Brain pericyte (primary cell): ENCODE data around the gene SLC41A3.
A peak's percentile ranks its signal among the peaks of the same experiment; 100 is the strongest.
"Not testable (repeated sequence)": the region's sequence is repeated elsewhere in the genome, so short reads cannot be mapped to it uniquely, and the experiment has no call there.

Source experiments
- DNase-seq: peaks from one replicate; pipeline ENCODE4 v3.0.0-alpha.2; 2012; ENCODE audit warnings: low read depth, low spot score

The SLC41A3 gene

GRCh38 chr3:126106336-126107202, 22.6 kb upstream of the SLC41A3 start:
- DNase-seq = no peak

- DNase-seq = no peak
Observed at GRCh38 chr3:126105691-126106187, 21.8 kb upstream of the SLC41A3 start.

GRCh38 chr3:126104742-126105605, 21.1 kb upstream of the SLC41A3 start:
- DNase-seq = no peak

DNA sequence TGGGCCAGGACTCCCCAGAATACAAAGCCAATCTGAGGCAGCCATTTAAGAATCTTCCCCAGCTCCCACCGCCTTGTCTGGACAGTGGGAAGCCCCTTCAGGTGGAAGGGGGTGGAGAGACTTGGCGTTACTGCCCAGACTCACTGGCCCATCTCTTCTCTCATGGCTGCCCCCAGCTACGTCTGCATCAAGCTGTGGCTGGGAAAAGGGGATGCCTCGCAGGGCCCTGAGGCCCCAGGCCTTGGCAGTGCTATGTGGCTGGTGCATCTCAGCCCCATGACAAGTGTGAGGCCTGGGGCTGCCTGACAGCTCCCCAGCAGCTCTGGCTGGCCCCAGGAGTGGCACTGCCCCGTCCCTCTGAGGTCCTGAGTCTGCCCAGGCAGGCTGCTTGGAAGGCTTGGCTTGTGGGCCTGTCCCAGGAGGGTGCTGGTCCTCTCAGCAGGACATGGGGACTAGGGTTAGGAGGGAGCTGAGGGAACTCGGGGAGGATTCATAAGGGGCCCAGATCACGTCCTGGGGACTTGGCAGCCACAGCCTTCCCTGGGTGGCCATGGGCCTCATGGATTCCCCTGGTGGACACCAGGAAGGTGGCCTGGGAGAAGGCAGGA, 20.2 kb upstream of the SLC41A3 start:
- DNase-seq = no peak

DNA sequence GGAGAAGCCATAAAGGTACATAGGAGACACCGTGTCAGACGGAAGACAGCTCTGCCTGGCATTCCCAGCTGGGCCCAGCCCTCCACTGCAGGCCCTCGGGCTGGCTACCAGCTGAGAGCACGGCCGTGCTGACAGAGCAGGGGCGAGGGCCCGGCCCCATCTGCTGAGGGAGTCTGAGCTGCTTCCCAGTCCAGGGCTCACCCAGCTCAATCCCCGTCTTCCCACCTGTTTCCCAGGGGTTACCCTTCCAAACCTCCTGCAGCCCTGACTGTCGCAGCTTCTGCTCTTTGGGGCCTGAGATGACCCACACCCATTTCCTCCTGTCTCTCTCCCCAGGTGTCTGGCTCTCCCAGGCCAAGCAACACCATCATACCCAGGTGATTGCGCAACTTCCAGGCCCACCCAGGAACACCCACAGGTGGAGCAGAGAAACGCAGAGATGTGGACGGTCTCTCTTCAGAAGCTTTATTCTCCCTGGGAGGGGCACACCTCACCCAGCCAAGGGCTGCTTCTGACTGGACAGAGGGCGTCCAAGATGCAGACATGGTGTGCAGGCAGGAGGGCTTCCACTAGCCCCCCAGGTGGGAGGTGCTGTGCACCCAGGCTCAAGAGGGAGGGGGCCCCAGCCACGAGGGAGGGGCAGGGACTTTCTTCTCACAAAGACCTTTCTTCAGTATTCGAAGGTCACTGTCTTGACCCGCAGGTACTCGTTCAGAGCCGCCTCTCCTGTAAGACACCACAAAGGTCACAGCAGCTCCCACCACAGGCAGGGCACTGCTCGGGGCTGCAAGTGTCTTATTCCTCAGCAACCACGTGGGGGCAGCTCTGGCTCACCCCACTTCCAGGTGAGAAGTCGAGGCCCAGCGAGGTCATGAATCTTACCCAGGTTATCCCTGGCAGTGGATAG, 19.4 kb upstream of the SLC41A3 start:
- DNase-seq = no peak

DNA sequence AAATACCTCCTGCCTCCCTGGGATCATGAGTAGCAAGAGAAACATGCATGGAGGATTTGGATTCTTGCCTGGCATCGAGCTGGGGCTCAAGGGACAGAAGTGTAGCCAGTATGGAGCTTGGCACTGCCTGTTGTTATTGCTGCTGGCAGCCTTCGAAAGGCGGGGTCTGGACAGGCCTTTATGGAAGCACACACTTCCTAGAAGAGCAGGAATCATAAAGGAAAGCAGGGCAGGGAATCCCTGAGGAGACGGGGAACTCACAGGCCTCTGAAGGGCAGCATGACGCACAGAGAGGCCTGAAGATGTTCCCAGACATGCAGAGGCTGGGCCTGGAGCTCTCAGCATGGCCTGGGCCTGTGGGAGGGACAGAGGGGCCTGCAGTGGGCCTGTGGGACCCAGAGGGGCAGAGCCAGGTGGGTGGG, 18.6 kb upstream of the SLC41A3 start:
- no peak for DNase-seq

GRCh38 chr3:126102011-126102410, 18.1 kb upstream of the SLC41A3 start:
- no peak for DNase-seq

GRCh38 chr3:126101521-126101982, 17.6 kb upstream of the SLC41A3 start:
- no peak for DNase-seq

DNA sequence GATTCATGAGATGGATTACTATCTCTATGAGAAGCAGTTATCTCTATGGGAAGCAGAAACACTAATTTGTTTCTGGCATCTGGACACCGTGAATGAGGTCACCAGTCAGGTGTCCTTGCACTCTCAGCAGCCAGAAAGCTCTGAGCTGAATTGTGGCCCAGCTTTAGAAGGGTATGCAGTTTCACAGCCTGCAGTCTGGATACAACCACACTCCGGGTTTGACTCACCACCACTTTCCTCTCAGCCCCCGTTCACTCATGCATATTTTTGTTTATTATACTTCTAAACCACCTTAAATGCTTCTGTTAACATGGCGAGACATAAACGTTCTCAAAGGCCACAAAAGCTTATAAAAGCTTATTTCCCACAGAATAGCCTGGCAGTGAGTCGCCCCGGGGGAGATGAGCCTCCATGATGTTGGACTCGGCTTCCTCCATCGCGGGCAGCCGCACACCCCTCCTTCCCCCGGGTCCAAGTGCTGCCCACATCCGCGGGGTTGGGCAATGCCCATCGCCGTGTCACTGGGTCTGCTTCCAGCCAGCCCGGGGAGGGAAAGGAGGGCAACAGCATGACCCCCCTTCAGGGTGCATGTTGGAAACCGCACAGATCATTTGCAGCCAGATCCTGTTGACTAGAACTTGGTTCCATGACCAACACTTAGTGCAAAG, 16.8 kb upstream of the SLC41A3 start:
- no peak for DNase-seq

DNA sequence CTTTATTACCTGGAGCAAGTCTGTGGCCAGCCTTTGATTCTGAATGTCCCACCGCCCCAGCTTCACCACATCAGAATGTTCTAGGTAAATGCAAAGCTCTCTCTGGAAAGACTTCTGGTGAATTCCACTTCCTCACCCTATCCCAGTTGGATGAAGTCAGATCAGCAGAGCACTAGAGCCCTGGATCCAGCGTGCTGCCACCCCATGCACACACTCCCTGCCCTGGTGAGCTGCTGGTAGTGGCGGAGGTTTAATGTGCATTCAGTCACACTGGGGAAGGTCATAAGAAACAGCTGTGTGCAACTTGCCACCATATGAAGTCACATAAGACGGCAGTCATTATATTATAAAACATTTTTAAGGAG, 16.3 kb upstream of the SLC41A3 start:
- no peak for DNase-seq

DNA sequence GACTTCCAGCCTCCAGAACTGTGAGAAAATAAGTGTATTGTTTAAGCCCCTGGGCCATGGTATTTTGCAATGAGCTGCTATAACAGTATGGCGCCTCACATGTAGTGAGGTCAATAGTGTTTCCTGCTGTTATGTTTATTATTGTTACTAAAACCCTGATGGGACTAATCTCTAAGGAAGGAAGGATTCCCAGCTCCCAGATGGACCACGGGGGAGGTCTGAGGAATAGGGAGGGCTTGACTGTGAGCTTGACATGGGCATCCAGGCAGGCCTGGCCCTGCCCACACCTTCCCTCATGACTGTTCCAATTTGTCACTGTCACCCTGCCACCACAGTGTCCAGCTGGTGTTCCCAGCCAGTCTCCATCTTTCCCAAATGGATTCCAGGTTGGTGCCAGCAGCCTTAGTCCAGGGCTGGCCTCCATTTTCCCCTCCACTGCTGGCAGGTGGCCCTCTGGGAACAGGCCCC, 14.5 kb upstream of the SLC41A3 start:
- DNase-seq = peak; percentile 78

- DNase-seq = no peak
Observed at GRCh38 chr3:126097801-126098200, 13.9 kb upstream of the SLC41A3 start.

GRCh38 chr3:126096274-126096673, 12.3 kb upstream of the SLC41A3 start:
- DNase-seq = not testable (repeated sequence)

- DNase-seq = not testable (repeated sequence)
Observed at GRCh38 chr3:126092128-126092527, 8.2 kb upstream of the SLC41A3 start.

GRCh38 chr3:126087552-126088175, 3.7 kb upstream of the SLC41A3 start:
- no peak for DNase-seq

DNA sequence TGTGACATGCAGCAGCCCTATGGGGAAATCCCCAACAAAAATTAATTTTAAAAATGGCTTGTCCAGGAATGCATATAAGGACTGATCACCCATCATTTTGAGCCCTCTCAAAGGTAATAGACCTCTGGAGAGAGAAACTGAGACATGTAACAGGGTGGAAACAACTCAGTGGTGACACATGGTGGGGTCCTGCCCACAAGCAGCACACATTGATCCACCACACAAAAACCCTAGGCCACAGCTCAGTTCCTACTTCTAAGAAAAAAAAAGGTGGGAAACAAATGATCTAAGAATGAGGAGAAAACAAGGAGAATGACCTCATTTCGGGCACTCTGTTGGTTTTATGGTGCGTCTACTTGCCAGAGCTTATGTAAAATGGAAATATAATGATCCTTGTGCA, 1.9 kb upstream of the SLC41A3 start:
- DNase-seq = no peak

DNA sequence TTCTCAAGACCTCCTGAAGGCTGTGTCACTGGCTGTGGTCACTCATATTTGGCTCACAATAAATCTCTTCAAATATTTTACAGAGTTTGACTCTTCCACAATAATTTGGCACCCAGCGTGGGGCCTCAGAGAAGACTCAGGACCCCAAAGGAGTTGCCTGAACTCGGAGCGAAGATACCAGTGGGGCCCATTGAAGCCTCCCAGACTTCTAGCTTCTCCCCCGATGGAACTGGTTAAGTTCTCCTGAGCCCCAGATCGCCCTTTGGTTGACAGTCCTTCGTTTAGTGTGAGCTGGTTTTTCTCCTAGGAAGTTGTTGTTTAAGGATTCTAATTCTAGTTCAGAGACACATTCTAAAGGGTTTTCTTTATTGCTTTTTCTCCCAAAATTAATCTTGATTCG, 1.4 kb upstream of the SLC41A3 start:
- DNase-seq = no peak

- no peak for DNase-seq
Observed at GRCh38 chr3:126084768-126085180, 850 bp upstream of the SLC41A3 start.

DNA sequence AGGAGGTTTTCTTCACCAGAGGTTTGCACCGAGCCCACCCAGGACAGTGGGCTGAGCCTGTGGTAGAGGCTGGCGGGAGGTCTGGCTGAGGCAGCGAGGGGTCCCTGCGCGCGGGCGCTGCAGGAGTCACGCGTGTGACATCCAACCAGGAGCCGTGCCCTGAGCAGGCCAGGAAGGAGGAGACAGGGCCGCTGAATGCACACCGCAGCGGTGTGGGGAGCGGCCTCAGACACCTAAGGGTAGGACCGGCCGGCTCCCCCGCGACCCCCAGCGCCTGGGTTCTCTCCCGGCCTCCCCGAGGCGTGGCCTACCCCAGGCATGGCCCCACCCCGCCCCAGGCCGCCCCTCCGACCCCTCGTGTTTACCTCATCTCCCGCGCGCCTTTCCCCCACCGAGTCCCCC, 412 bp downstream of the SLC41A3 start:
- DNase-seq = no peak

- no peak for DNase-seq
Observed at GRCh38 chr3:126083138-126083445, 832 bp downstream of the SLC41A3 start.
